ENCODE results near the gene GDF7. TPM values are rescaled to one million over a fixed set of nuclear protein-coding genes. Genes with fewer than 3 reads are reported as not detected.
A peak's percentile ranks its signal among the peaks of the same experiment; 100 is the strongest.

GDF7 gene
- total RNA-seq, 1 experiment from 2014 or later: 0.04 TPM

DNA sequence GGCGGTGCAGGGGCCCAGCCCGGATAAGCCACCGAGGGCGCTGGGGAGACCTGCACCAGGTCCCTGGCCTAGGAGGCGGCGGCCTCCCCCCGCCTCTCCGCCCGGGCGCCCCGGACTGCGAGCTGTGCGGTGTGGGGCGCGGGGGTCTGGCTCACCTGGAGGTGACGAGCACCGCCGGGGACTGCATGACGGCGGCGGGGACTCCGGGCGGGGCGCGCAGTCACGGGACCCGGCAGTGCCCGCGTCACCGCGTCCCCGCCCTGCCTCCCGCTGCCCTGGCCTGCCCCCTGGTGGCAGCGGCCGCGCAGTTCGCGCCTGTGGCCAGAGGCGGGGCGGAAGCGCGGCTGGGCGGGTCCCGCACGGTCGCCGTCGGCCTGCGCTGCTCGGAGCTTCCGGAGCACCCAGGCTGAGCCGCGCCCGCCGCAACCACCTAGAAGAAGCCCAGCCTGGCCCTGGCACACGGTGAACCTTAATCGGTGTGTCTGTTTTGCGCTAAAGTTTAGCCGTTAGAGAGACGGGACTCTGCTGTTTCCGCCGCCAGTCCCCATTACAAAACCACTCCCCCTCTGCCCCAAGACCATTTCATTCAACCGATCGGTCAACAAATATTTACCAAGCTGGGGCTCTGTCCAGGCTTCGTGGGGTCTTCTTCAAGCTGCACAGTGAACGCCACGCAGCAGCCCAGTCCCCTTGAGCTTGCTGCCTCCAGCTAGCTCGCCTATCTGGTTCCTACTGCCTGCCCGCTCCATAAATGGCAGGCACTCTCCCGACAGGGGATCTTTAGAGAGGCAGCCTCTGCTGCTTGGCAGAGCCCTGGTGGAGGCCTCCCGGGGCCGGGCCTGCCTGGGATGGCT lies 15.8 kb upstream of the GDF7 start, which contains the start of gene HS1BP3:
Gene HS1BP3 (minus strand): TSS at position 222 of the 854 bp plus-strand sequence. CDS start 35 bp downstream, at position 187.
- H3K79me2 ChIP-seq (ENCODE audit: insufficient read depth, low read length): no peaks in the 10 kb centered on the region
- peak within 1 kb of the TSS; percentile 41 for H3K9ac ChIP-seq (ENCODE audit: extremely low read depth, insufficient read length, low read length)
- Mint-ChIP-seq H3K9me3 (no peaks in the 10 kb centered on the region), H3K27me3 (ENCODE audit: low read depth) (peaks cover 33% of the 10 kb centered on the region), H3K27ac (peak within 1 kb of the TSS in 2 of 3 experiments; percentile 78 to 81; a peak in 5 of 7 replicates), H3K4me1 (peaks cover 28 to 29% of the 10 kb centered on the region in 2 experiments), H3K36me3 (ENCODE audit: insufficient read depth in 1 of 3, low read depth in 3 of 3) (peaks cover 0 to 2% (median 0%) of the 10 kb centered on the region in 3 experiments; a peak in 2 of 7 replicates), H3K4me3 (peak within 1 kb of the TSS; percentile 76 to 88)
- no peak within 1 kb of the TSS for H3K56ac ChIP-seq (ENCODE audit: insufficient read length, low read depth, low read length)
- TF ChIP-seq, protein P1, sequence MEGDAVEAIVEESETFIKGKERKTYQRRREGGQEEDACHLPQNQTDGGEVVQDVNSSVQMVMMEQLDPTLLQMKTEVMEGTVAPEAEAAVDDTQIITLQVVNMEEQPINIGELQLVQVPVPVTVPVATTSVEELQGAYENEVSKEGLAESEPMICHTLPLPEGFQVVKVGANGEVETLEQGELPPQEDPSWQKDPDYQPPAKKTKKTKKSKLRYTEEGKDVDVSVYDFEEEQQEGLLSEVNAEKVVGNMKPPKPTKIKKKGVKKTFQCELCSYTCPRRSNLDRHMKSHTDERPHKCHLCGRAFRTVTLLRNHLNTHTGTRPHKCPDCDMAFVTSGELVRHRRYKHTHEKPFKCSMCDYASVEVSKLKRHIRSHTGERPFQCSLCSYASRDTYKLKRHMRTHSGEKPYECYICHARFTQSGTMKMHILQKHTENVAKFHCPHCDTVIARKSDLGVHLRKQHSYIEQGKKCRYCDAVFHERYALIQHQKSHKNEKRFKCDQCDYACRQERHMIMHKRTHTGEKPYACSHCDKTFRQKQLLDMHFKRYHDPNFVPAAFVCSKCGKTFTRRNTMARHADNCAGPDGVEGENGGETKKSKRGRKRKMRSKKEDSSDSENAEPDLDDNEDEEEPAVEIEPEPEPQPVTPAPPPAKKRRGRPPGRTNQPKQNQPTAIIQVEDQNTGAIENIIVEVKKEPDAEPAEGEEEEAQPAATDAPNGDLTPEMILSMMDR (conservative IDR thresholded peaks at IDR 0.05): peak; percentile 87
- H2BK12ac ChIP-seq (ENCODE audit: insufficient read length, low read depth, low read length): no peak within 1 kb of the TSS
- H3K14ac ChIP-seq (ENCODE audit: insufficient read depth, low read length): peak within 1 kb of the TSS; percentile 55; the same call in 1 of the 2 replicates
- H4K8ac ChIP-seq (replicated peaks; ENCODE audit: insufficient read length, low read depth, low read length): no peak within 1 kb of the TSS
- no peak within 1 kb of the TSS for H3K4ac ChIP-seq (ENCODE audit: low read depth, low read length)
- H4K5ac ChIP-seq (ENCODE audit: insufficient read length, low read depth, low read length): no peak within 1 kb of the TSS
- no peaks in the 10 kb centered on the region for H3K9me3 ChIP-seq (ENCODE audit: control insufficient read depth, low read depth, low read length)
- no peak within 1 kb of the TSS for H2BK15ac ChIP-seq (ENCODE audit: low read depth, low read length)
- peak within 1 kb of the TSS; percentile 41 for H3K4me2 ChIP-seq (ENCODE audit: insufficient read depth, insufficient read length, low read length)
- H3K79me1 ChIP-seq (ENCODE audit: insufficient read depth, low read depth, low read length, poor library complexity, severe bottlenecking): no peaks in the 10 kb centered on the region
- no CpG with 5 or more reads among the region's 72 CpGs for WGBS (ENCODE audit: extremely low coverage, insufficient read length, low lambda C conversion rate)
- H4K91ac ChIP-seq (ENCODE audit: insufficient read length, low read depth, low read length): no peak within 1 kb of the TSS
- no peak within 1 kb of the TSS for H3K23ac ChIP-seq (ENCODE audit: insufficient read length, low read depth, low read length)
- no peak within 1 kb of the TSS for H2AFZ ChIP-seq (ENCODE audit: low read length)
- peak; percentile 83 for DNase-seq
- H3K27ac ChIP-seq (ENCODE audit: insufficient read length, low read depth, low read length): no peak within 1 kb of the TSS
- H2BK120ac ChIP-seq (ENCODE audit: low read depth, low read length, poor library complexity, severe bottlenecking): no peak within 1 kb of the TSS
- H3T11ph ChIP-seq (ENCODE audit: low read length): no peak within 1 kb of the TSS
- H3K23me2 ChIP-seq (ENCODE audit: insufficient read length, low read depth, low read length, poor library complexity, severe bottlenecking): peaks cover 5% of the 10 kb centered on the region
- no peak within 1 kb of the TSS for H2AK5ac ChIP-seq (ENCODE audit: insufficient read length, low read length)
- H3K27me3 ChIP-seq (ENCODE audit: insufficient read depth, low read length): no peaks in the 10 kb centered on the region
- H3K18ac ChIP-seq (ENCODE audit: insufficient read length, low read depth, low read length): peak within 1 kb of the TSS; percentile 38
- H2BK5ac ChIP-seq (ENCODE audit: insufficient read length, low read length): no peak within 1 kb of the TSS
- H4K20me1 ChIP-seq (ENCODE audit: control insufficient read depth, insufficient read depth, insufficient read length): no peaks in the 10 kb centered on the region
- H2BK20ac ChIP-seq (ENCODE audit: low read depth, low read length, poor library complexity, severe bottlenecking): no peak within 1 kb of the TSS
- H3K4me1 ChIP-seq (ENCODE audit: insufficient read depth, low read length): no peaks in the 10 kb centered on the region; the same call in 1 of the 2 replicates

Measured in H9 (cell line).